HG03442 (cell line): Measurements from ENCODE around the gene IL37.

ENCODE experiments used
- ATAC-seq: cut with Tn5 transposase; IDR thresholded peaks from one replicate; pipeline ENCODE4 v1.9.1; 2021; ENCODE audit warnings: mild to moderate bottlenecking, moderate library complexity; ENCODE audit not compliant: unreplicated experiment

Gene IL37

GRCh38 chr2:112957511-112957910 lies 46.5 kb downstream of the IL37 start:
- ATAC-seq, result no peak

DNA sequence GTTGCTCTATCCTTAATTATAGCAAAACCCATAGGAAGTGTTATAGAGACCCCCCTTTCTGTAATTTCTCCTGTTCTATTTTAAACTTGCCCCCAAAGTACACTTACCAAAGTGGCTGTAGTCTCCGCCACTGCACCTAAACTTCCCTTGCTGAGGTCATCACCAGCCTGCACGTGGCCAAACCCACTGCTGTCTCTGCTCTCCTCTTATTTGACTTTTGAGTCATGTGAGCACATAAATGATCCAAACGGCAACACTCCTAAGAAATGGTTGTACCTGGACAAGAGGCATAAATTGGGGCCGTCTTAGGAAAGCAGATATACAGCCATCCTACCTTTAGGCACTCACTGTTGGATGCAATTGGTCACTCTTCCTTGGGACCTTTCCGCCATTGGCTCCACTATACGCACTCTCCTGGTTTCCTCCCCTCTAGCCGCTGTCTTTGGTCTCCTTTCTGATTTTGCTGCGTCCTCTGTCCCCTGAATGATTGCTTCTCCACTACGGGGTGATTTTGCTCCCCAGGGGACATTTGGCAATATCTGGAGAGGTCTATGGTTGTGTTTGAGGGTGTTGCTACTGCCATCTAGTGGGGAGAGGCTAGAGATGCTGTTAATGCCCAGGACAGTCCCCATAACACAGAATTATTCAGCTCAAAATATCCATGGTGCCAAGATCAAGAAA lies 47.6 kb downstream of the IL37 start:
- ATAC-seq, result peak; percentile 70

DNA sequence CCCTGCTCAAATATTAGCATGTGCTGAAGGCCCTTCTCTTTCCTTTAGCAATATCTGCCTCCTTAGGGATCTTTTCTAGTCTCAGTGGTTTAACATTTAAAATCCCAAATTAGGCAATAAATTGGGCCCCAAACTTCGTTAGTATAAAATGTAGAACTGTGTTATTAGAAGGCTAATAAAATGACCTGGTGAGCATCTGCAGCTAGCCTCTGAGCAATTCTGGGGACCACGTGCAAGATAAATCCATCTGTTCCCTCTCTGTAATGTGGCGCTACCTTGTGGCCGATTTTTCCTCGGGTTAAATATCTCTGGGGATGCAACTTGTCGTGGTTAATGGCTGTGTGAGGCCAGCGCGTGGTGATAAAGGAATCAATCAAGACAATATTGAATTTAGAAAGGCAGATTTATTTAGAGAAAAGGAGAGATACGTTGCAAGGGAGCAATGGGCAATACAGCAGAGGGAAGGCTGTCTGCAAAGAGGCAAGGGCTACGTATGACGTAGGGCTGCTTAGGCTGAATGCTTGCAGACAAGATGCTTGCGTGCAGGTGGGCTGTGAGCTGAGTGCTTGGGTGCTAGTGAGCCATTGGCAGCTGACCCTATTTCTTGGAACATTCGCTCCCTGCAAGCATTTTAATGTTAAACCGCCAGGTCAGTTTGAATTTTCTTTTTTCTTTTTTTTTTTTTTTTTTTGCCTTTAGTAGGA lies 48.3 kb downstream of the IL37 start:
- ATAC-seq, result no peak

- ATAC-seq, result no peak
Measured at GRCh38 chr2:112960230-112960825, 49.4 kb downstream of the IL37 start.

DNA sequence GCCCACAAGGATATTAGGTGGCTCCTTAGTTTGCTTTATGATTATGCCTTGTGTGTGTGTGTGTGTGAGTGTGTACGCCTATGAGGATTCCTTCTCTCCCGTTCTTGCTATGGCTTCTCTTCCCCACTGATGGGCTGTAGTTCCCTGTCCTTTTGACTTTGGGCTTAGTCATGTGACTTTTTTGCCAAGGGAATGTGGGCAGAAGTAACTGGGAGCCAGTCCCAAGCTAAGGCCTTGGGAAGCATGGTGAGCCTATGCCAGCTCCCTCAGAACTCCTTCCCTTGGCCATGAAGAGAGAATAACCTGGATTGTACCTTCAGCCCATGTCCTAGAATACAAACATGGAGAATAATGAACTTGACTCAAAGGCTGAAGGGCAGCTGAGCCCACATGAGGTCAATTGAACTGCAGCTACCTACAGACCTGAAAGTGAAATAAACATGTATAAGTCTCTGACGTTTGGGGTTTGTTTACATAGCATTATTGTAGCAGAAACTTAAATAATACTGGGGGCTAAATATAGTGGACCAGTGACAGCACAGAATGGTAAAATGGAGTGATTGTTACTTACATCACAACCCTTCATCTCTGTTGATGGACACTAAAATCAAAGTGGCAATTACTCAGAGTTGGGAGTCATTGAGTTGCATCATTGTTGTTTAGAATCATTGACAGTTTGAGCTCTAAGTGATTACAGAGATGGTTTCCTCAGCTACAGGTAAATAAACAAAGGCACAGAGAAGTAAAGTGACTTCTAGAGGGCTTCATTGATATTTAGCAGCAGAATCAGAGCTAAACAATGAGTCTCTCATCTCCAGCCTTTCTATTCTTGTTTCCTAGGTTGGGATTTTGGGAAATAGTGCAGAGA lies 51.6 kb downstream of the IL37 start:
- ATAC-seq, result no peak

DNA sequence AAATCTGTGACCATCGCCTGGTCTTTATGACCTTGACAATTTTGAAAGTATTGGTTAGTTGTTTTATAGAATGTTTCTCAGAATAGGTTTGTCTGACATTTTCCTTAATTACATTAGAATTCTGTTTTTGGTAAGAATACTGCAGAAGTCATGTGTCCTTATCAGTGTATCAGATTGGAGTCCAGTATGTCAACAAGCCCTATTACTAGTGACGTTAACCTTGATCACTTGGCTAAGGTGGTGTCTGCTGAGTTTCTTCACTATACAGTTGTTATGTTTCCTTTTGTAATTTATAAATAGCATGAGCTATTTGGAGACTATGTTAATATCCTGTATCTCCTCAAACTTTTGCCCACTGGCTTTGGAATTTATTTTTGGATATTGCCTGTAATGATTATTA lies 56.1 kb downstream of the IL37 start:
- ATAC-seq, result no peak
